OCI-LY7 (cell line): Measurements from ENCODE around the gene EBF3.

Source experiments
- EZH2phosphoT487 ChIP-seq: fragments of 200-600 bp; sonication (generic); IDR thresholded peaks from 2 replicates; pipeline ENCODE4 v1.6.1; 2018; ENCODE audit warnings: low read depth, borderline replicate concordance, mild to moderate bottlenecking, mixed run types, antibody characterized with exemption, low read length, moderate library complexity, mixed read lengths
- TF ChIP-seq, protein P1 (sequence below): fragments of 200-600 bp; sonication (generic); conservative IDR thresholded peaks from 2 replicates; pipeline ENCODE4 v1.5.1; 2014; ENCODE audit warnings: mild to moderate bottlenecking, antibody characterized with exemption, low read length, moderate library complexity, mixed read lengths

DNA sequence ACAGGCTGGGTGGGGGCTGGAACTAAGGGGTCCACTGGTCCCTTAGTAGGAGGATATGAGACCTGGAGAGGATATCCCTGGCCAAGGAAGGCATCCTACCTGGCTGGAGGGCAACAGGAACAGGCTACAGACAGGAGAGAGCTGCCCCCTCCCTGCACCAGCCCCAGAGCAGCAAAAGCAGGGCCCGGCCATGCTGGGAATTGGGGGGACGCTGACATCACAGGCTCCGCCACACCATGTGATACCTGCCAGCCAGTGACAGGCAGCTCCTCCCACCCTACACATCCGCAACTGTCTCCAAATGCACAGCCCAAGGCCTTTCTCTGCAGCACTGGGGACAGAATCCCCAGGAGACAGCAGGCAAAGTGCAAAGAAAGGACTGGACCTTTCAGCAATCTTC is 100.0 kb downstream of the EBF3 start:
- TF ChIP-seq, protein P1, sequence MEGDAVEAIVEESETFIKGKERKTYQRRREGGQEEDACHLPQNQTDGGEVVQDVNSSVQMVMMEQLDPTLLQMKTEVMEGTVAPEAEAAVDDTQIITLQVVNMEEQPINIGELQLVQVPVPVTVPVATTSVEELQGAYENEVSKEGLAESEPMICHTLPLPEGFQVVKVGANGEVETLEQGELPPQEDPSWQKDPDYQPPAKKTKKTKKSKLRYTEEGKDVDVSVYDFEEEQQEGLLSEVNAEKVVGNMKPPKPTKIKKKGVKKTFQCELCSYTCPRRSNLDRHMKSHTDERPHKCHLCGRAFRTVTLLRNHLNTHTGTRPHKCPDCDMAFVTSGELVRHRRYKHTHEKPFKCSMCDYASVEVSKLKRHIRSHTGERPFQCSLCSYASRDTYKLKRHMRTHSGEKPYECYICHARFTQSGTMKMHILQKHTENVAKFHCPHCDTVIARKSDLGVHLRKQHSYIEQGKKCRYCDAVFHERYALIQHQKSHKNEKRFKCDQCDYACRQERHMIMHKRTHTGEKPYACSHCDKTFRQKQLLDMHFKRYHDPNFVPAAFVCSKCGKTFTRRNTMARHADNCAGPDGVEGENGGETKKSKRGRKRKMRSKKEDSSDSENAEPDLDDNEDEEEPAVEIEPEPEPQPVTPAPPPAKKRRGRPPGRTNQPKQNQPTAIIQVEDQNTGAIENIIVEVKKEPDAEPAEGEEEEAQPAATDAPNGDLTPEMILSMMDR: no peak
- TF ChIP-seq EZH2phosphoT487: no peak
